Stimulated activated CD4-positive, alpha-beta T cell treated with anti-CD3 and anti-CD28 coated beads, Interleukin-15, amount 100 ng/mL, for 24 hours (primary cell): ENCODE measurements around the gene AFF1.

Source experiments
- DNase-seq: peaks from one replicate; pipeline ENCODE4 v3.0.0-alpha.2; 2020

Gene AFF1, protein sequence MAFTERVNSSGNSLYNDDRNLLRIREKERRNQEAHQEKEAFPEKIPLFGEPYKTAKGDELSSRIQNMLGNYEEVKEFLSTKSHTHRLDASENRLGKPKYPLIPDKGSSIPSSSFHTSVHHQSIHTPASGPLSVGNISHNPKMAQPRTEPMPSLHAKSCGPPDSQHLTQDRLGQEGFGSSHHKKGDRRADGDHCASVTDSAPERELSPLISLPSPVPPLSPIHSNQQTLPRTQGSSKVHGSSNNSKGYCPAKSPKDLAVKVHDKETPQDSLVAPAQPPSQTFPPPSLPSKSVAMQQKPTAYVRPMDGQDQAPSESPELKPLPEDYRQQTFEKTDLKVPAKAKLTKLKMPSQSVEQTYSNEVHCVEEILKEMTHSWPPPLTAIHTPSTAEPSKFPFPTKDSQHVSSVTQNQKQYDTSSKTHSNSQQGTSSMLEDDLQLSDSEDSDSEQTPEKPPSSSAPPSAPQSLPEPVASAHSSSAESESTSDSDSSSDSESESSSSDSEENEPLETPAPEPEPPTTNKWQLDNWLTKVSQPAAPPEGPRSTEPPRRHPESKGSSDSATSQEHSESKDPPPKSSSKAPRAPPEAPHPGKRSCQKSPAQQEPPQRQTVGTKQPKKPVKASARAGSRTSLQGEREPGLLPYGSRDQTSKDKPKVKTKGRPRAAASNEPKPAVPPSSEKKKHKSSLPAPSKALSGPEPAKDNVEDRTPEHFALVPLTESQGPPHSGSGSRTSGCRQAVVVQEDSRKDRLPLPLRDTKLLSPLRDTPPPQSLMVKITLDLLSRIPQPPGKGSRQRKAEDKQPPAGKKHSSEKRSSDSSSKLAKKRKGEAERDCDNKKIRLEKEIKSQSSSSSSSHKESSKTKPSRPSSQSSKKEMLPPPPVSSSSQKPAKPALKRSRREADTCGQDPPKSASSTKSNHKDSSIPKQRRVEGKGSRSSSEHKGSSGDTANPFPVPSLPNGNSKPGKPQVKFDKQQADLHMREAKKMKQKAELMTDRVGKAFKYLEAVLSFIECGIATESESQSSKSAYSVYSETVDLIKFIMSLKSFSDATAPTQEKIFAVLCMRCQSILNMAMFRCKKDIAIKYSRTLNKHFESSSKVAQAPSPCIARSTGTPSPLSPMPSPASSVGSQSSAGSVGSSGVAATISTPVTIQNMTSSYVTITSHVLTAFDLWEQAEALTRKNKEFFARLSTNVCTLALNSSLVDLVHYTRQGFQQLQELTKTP

DNA sequence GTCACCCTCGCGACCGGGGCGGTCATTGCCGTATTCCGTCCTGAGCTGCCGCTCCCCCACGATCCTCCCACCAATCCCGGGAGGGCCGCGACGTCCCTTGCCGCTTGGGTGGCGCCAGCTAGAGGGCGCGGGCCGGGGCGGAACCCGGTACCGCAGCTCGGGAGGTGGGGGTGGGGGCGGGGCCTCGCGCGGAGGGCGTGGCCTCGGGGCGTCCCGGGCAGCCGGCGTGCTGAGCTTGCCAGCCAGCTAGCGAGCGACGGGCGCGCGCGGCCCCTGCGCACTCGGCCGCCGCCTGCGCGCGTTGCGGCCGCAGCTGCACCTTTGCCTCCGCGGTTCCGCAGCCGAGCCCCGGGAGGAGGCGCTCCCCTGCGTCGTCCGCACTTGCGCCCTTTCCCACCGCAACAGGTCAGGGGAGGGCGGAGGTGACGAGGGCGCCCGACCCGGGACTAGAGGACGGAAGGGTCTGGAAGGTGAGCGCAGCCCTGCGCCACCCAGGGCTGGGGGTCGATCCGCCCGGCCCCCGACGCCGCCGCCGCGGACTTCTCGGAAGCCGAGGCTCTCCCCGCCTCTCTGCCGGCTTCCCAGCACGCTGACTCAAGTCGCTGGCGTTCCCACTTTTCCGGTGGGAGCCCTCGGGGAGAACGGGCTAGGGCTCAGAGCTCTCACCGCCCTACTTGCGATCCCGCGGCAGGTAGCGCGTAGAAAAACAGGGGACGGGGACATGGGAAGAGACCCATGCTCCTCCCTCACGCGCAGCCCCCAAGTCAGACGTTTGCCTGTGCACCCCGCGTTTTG lies at the start of gene AFF1:
TSS of gene AFF1 (plus strand) at position 241 of the 795 bp plus-strand sequence. CDS start 13,523 bp downstream, outside the sequence.
- DNase-seq, result peak; percentile 90

DNA sequence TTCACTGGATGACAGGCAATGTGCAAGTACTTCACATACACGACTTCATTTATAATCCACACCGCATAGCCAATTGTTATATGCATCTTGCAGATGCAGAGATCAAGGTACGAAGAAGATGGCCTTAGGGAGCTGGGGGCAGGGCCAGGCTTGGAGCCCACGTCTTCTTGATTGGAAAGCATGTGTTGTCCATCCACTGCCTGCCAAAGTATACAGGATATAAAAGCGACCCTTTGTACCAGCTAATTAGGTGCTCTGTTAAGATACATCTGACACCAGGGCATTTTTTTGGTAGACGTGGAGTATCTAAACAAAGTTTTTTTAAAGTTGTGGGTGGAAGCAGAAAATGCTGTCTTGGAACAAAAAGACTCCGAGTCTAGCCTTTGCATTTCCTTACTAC lies 44.0 kb upstream of the AFF1 start:
- DNase-seq, result no peak

GRCh38 chr4:86891762-86892635 lies 42.8 kb upstream of the AFF1 start, which contains the start of gene C4orf36:
TSS of gene C4orf36 (minus strand) at chr4:86892422. CDS start at chr4:86891520, 902 bp downstream.
- DNase-seq, result peak; percentile 65

- no peak for DNase-seq
Measured at GRCh38 chr4:86892636-86892960, 42.2 kb upstream of the AFF1 start.

DNA sequence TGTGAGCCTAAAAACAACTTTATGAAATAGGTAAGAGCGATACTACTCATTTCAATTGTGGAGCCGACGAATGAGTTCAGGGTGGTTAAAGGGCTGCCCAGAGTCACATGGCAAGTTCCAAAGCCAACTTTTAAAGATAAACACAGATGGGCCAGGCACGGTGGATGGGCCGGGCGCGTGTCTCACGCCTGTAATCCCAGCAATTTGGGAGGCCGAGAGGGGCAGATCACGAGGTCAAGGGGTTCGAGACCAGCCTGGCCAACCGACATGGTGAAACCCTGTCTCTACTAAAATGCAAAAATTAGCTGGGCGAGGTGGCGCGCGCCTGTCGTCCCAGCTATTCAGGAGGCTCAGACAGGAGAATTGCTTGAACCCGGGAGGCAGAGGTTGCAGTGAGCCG lies 41.7 kb upstream of the AFF1 start:
- no peak for DNase-seq

DNA sequence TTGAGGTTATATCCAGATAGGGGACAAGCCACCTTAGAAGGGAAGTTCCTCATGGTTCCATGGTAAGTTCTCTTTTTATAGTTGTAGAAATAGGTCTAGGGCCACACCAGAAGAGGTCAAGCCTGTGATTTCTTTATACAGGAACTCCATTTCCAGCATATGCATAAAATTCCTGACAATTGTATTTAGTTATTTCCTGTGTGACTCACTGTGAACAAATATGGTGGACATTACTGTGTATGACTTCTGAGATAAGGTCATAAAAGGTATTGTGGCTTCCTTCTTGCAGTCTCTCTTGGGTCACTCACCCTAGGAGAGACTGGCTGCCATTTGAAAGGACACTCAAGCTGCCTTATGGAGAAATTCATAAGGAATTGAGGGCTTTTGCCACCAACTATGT lies 40.4 kb upstream of the AFF1 start:
- no peak for DNase-seq

DNA sequence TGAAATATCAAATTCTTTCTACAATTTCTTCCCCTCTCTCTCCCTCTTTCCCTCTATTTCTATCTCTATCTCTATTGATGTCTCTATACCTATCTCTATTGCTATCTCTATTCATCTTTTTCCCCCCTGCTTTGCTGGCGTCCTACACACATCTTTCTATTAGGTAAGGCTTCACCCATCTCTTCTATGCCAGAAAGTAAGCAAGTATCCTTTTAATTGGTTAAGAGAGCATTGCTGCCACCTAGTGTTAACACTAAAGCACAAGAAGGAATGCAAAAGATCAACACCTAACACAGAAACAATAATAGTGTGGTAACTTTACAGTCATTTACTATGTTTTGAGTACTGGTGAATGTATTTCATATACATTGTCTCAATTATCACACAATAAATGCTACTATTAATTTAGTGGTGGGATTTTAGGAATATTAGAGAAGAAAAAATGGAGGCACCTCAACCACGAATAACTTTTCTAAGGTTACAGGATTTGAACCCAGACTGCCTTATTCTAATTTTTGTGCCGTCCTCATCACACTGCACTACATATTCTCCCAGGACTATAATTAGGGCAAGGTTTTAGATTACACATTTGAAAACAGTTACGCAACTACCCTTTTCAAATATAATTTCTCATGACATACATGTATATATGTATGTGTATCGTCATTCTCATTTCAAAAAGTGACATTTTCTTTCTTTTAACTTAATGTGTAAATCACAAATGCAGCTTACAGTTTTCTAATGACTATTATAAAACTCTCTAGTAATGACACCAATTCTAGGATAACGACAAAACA lies 38.9 kb upstream of the AFF1 start:
- DNase-seq, result no peak

- DNase-seq, result no peak
Measured at GRCh38 chr4:86896596-86896995, 38.2 kb upstream of the AFF1 start.

DNA sequence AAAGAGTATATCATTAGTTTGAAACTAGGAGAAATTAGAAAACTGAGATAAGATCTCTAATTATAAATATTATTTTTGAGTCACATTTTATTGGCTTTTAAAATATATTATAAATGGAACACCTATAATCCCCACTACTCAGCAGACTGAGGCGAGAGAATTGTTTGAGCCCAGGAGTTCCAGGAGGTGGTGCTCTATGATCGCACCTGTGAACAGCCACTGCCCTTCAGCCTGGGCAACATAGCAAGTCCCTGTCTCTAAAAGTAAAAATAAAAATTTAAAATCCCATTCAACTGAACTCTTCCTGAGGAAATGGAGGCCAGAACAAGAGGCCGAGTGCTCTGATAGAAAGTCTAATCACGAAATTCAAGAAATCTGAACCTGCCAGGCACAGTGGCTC lies 36.2 kb upstream of the AFF1 start:
- no peak for DNase-seq

DNA sequence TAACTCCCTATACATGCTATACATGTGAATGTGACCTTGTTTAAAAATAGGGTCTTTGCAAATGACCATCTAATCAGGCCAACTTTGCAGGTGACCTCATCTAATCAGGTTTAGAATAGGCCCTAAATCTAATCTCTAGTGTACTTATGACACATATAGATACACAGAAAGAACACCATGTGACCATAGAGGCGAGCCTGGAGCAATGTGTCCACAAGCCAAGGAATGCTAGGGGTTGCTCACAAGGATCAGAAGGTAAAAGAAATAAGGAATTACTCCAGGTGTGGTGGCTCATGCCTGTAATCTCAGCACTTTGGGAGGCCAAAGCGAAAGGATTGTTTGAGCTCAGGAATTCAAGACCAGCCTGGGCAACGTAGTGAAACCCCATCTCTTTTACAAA lies 32.9 kb upstream of the AFF1 start:
- DNase-seq, result no peak

- DNase-seq, result no peak
Measured at GRCh38 chr4:86908251-86908657, 26.6 kb upstream of the AFF1 start.

GRCh38 chr4:86909546-86910295 lies 25.1 kb upstream of the AFF1 start:
- DNase-seq, result no peak

GRCh38 chr4:86910369-86910768 lies 24.4 kb upstream of the AFF1 start:
- no peak for DNase-seq

- DNase-seq, result no peak
Measured at GRCh38 chr4:86910820-86911684, 23.8 kb upstream of the AFF1 start.

GRCh38 chr4:86916392-86916791 lies 18.4 kb upstream of the AFF1 start:
- no peak for DNase-seq

DNA sequence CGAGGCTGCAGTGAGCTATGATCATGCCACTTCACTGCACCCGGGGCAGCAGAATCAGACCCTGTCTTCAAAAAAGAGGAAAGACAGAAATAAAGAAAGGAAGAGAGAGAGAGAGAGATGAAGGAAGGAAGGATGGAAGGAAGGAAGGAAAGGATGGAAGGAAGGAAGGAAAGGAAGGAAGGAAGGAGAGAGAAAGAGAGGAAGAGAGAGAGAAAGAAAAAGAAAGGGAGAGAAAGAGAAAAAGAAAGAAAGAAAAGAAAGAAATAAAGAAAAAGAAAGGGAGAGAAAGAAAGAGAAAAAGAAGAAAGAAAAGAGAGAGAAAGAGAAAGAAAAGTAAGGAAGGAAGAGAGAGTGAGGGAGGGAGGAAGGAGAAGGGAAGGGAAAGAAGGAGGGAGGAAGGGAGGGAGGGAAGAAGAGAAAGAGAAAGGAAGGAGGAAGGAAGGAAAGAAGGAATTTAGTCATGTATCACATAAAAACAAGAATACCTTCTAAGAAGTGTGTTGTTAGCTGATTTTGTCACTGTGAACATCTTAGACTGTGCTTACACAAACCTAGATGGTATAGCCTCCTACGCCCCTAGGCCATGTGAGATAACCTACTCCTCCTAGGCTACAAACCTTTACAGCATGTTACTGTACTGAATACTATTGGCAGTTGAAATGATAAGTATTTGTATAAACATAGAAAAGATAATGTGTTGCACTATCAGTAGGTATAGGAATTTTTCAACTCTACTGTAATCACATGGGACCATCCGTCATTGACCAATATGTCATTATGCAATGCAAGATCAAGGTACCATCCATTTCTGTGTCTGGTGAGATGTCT lies 17.4 kb upstream of the AFF1 start:
- no peak for DNase-seq

GRCh38 chr4:86918539-86919072 lies 16.2 kb upstream of the AFF1 start:
- DNase-seq, result no peak
